HCT116 (cell line): Measurements from ENCODE around the gene NAB1.

ENCODE experiments used
- EGR1 ChIP-seq: IDR thresholded peaks from 2 replicates; pipeline ENCODE4 v1.6.1; 2012; ENCODE audit warnings: low read depth
- ELF1 ChIP-seq: IDR thresholded peaks from 2 replicates; pipeline ENCODE4 v1.6.1; 2012; ENCODE audit warnings: low read depth, borderline replicate concordance
- EZH2 ChIP-seq: fragments of 200-600 bp; sonication (generic); IDR thresholded peaks from 2 replicates; pipeline ENCODE4 v1.6.1; 2017; ENCODE audit warnings: antibody characterized with exemption, mixed run types
- EZH2phosphoT487 ChIP-seq: fragments of 200-600 bp; IDR thresholded peaks from 2 replicates; pipeline ENCODE4 v1.6.1; 2018; ENCODE audit warnings: antibody characterized with exemption, borderline replicate concordance
- JUND ChIP-seq: IDR thresholded peaks from 2 replicates; pipeline ENCODE4 v1.6.1; 2012
- POLR2A ChIP-seq: IDR thresholded peaks from 2 replicates; pipeline ENCODE4 v1.7.0; 2011; ENCODE audit warnings: borderline replicate concordance; ENCODE audit not compliant: insufficient read depth, insufficient read length; ENCODE audit errors: extremely low read depth
- POLR2AphosphoS5 ChIP-seq: IDR thresholded peaks from 2 replicates; pipeline ENCODE4 v1.6.1; 2011; ENCODE audit warnings: mild to moderate bottlenecking, low read depth, low read length, moderate library complexity
- RAD21 ChIP-seq: IDR thresholded peaks from 2 replicates; pipeline ENCODE4 v1.6.1; 2012; ENCODE audit warnings: low read depth, mild to moderate bottlenecking
- SIN3A ChIP-seq: IDR thresholded peaks from 2 replicates; pipeline ENCODE4 v1.6.1; 2012; ENCODE audit warnings: low read depth
- SP1 ChIP-seq: IDR thresholded peaks from 2 replicates; pipeline ENCODE4 v1.6.1; 2012; ENCODE audit warnings: low read depth
- TF ChIP-seq, protein P1 (sequence below): IDR thresholded peaks from 2 replicates; pipeline ENCODE4 v1.6.1; 2012
- TF ChIP-seq, protein P2 (sequence below), 3 experiments: fragments of 200-600 bp in 1 of 3; sonication (generic) in 1 of 3; IDR thresholded peaks in 2 of 3; conservative IDR thresholded peaks in 1 of 3; 2 replicates each; pipeline ENCODE4 v1.5.1; 2012 to 2017; ENCODE audit warnings: low read depth in 2 of 3, low read length in 2 of 3, antibody characterized with exemption in 1 of 3, borderline replicate concordance in 1 of 3, control low read depth in 1 of 3, mild to moderate bottlenecking in 1 of 3, mixed read lengths in 1 of 3, mixed run types in 1 of 3, moderate library complexity in 1 of 3; ENCODE audit not compliant: insufficient read depth in 1 of 3
- TF ChIP-seq, protein P3 (sequence below): IDR thresholded peaks from 2 replicates; pipeline ENCODE4 v1.6.1; 2012; ENCODE audit warnings: low read depth
- TF ChIP-seq, protein P4 (sequence below): IDR thresholded peaks from 2 replicates; pipeline ENCODE4 v1.6.1; 2012

DNA sequence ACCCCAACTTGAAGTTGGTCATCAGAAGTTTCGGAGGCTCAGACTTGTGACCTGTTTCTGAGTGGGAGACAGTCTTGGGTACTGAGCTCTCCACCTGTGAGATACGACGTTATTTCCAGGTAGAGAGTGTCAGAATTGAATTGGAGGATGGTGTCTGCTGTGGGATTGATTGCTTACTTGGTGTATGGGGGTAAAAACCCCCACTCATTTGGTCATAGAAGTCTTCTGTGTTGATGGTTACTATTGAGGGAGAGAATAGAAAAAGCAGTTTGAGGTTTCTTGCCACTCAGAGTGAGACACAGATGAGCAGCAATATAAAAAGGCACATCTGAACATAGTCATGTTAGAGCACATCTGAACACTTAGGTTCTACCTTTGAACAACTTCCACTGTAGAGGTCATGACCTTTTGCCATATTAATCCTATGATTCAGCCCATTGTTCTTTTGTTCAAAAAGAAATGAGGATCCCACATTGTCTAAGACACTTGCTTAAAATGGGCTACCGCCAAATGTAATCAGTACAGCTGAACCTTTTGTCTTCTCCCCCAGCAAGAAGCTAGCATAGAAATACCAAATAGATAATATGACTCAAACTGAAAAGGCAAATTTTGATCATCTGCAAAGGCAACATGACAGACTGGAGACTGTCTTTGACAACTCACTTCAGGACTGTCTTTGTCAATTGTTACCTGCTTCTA, 73.3 kb downstream of the NAB1 start:
- TF ChIP-seq POLR2A, result no peak
- TF ChIP-seq POLR2AphosphoS5, result no peak
- TF ChIP-seq, protein P1, sequence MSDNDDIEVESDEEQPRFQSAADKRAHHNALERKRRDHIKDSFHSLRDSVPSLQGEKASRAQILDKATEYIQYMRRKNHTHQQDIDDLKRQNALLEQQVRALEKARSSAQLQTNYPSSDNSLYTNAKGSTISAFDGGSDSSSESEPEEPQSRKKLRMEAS, result no peak
- TF ChIP-seq, protein P2, sequence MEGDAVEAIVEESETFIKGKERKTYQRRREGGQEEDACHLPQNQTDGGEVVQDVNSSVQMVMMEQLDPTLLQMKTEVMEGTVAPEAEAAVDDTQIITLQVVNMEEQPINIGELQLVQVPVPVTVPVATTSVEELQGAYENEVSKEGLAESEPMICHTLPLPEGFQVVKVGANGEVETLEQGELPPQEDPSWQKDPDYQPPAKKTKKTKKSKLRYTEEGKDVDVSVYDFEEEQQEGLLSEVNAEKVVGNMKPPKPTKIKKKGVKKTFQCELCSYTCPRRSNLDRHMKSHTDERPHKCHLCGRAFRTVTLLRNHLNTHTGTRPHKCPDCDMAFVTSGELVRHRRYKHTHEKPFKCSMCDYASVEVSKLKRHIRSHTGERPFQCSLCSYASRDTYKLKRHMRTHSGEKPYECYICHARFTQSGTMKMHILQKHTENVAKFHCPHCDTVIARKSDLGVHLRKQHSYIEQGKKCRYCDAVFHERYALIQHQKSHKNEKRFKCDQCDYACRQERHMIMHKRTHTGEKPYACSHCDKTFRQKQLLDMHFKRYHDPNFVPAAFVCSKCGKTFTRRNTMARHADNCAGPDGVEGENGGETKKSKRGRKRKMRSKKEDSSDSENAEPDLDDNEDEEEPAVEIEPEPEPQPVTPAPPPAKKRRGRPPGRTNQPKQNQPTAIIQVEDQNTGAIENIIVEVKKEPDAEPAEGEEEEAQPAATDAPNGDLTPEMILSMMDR (IDR thresholded peaks at IDR 0.05 in 2 of 3, conservative IDR thresholded peaks at IDR 0.05 in 1 of 3; ENCODE audit: borderline replicate concordance in 1 of 3, insufficient read depth in 1 of 3, low read depth in 2 of 3, low read length in 2 of 3), result no peak
- no peak for TF ChIP-seq EZH2phosphoT487
- TF ChIP-seq RAD21, result no peak
- TF ChIP-seq, protein P3, sequence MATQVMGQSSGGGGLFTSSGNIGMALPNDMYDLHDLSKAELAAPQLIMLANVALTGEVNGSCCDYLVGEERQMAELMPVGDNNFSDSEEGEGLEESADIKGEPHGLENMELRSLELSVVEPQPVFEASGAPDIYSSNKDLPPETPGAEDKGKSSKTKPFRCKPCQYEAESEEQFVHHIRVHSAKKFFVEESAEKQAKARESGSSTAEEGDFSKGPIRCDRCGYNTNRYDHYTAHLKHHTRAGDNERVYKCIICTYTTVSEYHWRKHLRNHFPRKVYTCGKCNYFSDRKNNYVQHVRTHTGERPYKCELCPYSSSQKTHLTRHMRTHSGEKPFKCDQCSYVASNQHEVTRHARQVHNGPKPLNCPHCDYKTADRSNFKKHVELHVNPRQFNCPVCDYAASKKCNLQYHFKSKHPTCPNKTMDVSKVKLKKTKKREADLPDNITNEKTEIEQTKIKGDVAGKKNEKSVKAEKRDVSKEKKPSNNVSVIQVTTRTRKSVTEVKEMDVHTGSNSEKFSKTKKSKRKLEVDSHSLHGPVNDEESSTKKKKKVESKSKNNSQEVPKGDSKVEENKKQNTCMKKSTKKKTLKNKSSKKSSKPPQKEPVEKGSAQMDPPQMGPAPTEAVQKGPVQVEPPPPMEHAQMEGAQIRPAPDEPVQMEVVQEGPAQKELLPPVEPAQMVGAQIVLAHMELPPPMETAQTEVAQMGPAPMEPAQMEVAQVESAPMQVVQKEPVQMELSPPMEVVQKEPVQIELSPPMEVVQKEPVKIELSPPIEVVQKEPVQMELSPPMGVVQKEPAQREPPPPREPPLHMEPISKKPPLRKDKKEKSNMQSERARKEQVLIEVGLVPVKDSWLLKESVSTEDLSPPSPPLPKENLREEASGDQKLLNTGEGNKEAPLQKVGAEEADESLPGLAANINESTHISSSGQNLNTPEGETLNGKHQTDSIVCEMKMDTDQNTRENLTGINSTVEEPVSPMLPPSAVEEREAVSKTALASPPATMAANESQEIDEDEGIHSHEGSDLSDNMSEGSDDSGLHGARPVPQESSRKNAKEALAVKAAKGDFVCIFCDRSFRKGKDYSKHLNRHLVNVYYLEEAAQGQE, result no peak
- TF ChIP-seq EZH2, result no peak
- TF ChIP-seq SIN3A, result no peak
- no peak for TF ChIP-seq JUND
- TF ChIP-seq, protein P4, sequence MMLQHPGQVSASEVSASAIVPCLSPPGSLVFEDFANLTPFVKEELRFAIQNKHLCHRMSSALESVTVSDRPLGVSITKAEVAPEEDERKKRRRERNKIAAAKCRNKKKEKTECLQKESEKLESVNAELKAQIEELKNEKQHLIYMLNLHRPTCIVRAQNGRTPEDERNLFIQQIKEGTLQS, result no peak
- no peak for TF ChIP-seq EGR1
- TF ChIP-seq SP1, result no peak
- TF ChIP-seq ELF1, result no peak
